GM21737 (cell line): ENCODE data around the gene CFAP299.

ENCODE experiments used
- ATAC-seq: cut with Tn5 transposase; IDR thresholded peaks from one replicate; pipeline ENCODE4 v1.9.1; 2021; ENCODE audit warnings: mild to moderate bottlenecking, moderate library complexity; ENCODE audit not compliant: unreplicated experiment

The CFAP299 gene

DNA sequence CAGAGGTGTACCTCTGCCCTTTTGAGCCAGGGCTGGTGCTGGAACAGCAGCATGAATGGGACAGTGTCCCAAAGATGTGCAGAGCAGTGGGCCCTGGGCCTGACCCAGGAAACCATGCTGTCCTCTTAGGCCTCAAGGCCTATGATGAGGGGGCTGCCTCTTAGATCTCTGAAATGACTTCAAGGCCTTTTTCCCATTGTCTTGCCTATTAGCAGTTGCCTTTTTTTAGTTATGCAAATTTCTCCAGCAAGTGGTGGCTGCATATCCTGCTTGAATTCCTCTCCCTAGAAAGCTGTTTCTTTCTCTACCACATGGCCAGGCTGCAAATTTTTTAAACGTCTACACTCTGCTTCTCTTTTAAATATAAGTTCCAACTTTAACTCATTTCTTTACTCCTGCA, 160.3 kb downstream of the CFAP299 start:
- ATAC-seq = no peak

DNA sequence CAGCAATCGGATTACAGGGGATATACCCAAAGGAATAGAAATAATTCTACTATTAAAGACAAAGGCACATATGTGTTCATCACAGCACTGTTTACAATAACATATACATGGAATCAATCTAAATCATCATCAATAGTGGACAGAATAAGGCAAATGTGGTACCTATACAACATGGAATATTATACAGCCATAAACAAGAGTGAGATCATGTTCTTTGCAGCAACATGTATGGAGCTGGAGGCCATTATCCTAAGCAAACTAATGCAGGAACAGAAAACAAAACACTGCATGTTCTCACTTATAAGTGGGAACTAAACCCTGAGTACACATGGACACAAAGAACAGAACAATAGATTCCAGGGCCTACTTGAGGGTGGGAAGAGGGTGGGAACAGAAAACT, 163.2 kb downstream of the CFAP299 start:
- no peak for ATAC-seq

DNA sequence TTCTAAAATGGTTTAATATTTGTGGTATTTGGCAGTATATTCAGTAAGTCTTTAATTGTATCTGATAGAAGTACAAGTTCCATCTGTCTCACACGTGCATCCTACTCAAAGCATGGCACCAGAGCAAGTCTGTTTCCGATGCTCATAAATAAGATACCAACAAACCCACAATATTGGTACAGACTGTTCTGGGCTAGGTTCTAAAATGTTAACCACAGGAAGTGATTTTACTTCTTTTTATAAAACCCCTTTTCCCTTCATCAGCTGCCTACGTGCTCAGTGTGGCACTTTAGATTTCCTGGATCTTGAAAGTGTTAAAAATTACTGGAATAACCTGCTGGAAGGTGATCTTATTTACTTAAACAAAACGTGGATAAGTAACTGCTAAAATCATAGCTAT, 165.1 kb downstream of the CFAP299 start:
- ATAC-seq = no peak

DNA sequence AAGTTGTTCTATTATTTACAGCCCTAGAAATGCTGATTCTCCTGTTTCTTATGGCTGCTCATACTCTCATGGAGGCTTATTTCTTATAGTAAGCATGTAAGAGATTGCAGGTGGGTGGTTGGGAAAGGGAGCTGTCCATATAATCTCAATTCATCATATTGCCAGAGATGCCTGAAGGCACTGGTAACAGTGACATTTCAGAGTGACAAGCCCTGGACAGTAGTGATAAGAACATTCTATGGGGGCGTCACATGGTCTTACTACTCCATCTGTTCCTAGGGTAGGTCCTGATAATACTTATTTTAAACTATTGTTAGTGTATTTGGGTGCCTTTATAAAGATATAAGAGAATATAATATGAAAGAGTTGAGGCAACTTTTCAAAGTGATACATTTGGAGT, 171.5 kb downstream of the CFAP299 start:
- ATAC-seq = no peak

DNA sequence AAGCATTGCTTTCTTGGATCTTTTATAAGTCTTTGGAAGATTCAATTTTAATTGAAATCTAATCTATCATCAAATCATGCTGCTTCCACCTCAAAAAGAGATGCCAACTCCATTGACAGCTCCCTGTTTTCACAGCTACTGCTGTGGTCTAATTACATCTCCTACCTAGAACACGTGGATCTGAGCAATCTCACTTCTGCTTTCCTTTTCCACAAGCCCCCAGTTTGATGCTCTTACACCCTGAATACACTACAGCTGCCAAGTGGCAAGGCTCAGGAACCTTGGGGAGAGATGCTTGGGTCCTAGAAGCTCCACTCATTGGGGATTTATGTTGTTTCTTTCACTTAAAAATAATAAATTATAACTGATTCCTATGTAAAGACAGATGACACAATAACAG, 172.0 kb downstream of the CFAP299 start:
- ATAC-seq = peak; percentile 88

DNA sequence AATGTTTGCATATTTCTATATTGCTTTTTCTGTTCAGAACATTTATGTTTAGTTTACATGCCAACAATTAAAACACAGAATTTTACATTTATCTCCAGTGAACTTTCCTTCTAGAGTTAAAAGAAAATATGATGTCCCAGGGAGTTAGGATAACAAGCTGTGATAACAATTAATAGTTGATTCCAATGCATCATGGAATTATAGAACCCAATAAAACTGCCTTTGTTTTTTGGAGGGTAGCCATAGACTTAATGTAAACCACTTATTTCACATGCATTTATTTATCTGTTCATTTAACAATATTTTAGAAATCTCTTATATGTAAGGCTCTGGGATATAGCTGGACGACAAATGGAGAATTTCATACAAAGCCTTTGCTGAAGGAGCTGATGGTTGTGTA, 180.0 kb downstream of the CFAP299 start:
- no peak for ATAC-seq

DNA sequence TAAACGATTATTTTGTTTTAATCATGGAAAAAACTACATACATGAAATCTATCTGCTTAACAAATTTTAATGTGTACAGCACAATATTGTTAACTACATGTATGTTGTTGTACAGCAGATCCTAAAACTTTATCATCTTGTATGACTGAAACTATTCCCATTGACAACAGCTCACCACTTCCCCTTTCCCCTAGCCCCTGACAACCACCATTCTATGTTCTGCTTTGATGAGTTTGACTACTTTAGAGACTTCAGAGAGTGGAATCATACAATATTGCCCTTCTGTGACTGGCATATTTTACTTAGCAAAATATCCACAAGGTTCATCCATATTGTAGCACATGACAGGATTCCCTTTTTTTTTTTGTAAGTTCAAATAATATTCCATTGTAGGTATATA, 185.9 kb downstream of the CFAP299 start:
- no peak for ATAC-seq

DNA sequence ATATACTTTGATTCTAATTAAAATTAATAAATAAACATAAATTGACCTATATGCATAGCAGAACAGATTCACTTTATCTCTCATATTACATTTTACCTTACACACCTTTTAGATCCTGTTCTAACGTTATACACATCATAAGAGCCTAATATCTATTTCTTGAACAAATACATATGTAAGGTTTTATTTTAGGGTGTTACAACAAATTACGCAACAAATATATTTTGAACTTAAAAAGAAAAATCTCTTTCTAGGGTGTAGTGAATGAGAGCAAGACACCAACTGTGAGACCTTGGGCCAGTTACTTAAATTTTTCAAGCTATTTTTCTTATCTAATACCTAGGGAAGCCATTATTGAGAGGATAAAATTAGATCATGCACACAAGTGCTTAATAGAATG, 191.2 kb downstream of the CFAP299 start:
- ATAC-seq = no peak

DNA sequence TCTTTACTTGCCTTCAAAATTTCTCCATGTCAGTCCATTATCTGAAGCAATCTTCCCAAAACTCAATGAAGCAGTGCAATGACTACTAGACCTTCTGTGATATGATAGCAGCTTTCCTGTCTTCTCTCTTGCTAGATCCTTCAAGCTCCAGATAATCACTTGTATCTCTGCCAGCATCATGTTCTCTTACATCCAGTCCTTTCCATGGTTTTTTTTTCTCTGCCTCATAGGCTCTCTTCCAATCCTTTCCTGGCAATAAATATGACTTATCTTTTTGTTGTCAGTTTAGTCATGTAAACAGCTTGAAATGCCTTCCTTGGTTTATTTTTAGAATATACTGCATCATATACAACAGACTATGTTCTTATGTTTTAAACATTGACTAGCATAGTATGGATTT, 193.5 kb downstream of the CFAP299 start:
- ATAC-seq = no peak

DNA sequence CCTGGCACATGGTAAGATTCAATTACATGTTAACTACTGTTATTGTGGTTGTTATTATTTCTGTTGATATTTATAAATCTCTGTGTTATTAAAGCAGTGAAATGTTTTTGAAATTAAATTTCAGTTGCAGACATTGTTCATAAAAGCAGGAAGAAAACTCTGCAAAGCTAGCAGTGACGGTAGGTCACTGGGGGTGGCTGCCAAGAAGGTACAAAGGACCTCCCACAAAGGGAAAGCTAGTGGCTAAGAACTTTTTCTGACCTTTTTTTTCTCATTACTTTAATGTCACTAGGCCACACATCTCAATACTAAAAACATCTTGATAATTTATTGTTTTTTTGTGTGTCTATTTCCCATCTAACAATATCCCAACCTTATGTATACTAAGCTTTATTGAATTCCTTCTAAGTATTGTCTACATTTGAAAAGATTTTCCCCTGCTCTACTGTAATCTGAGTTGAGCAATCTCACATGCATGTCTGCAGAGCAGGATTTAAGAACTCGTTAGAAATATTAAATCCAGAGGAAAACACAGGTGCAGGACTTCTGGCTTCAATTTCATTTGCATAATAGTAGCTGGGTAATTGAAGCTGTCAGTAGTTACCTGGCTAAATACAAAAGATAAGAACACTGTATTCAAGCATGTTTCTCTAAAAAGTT, 197.3 kb downstream of the CFAP299 start:
- ATAC-seq = no peak

DNA sequence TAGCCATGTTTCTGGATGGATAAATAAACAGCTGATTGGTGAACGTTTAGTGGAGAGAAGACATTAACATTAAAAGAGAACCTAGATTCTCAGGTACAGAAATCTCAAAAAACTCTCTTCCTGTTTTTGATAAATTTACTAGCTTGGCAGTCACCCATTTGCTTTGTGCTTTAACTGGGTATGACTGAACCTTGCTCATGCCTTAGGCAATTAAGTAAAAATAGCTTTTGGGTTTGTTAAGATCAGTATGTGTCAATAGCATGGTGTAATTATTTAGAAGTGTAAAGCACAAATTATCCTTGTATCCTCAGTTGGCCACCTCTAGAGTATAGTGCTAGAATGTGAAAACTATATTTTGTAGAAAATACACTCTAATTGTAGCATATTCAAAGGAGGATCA, 200.0 kb downstream of the CFAP299 start:
- no peak for ATAC-seq

DNA sequence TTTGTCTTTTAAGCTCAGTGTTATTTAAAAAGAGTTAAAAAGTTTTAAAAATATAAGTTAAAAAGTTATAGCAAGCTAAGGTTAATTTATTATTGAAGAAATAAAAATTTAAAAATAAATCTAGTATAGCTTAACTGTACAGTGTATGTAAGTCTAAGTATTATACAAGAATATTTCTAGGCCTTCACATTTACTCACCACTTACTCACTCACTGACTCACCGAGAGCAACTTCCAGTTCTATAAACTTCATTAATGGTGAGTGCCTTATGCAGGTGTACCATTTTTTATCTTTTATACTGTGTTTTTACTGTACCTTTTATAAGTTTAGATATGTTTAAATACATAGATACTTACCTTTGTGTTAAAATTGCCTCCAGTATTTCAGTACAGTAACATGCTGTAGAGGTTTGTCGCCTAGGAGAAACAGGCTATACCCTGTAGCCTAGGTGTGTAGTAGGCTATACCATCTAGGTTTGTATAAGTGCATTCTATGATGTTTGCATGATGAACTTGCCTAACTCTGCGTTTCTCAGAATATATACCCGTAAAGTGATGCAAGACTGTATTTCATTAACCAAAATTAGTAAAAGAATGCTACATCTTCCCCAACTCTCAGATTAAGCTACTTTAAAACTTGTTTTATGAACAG, 202.9 kb downstream of the CFAP299 start:
- no peak for ATAC-seq

DNA sequence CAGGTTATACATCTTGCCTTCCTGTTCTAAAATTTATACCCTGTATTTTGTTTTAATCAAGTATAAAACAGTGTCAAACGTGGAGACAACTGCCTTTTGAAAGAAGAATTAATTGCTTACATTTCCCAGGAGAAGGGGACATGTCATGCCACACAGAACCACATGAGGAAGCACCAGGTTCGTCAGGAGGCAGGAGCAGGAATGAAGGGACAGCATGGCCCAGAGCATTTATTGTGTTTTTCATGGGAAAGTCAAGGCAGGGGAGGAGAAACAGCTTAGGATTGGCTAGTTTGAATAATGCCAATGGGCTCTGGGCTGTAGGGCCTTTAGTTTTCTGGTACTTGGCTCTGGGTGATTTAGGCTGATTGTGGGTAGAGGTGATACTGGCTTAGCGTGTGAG, 203.7 kb downstream of the CFAP299 start:
- no peak for ATAC-seq

DNA sequence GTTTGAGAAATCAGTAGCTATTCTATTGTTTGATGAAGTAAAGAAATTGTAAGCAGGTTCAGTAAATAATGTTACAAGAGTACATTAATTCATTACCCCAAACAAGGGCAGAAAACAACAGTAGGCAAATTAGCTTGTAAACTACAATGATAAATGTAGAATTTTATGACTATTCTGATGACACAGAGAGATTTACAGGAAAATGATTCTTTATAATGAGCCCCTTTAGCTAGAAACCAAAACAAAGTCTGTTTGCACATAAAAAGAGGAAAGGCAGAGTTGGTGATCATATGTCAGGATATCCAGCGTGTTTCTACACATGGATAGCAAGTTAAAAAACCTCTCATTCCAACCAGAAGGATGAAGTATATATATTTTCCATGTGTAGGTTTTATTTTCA, 204.8 kb downstream of the CFAP299 start:
- peak; percentile 12 for ATAC-seq

DNA sequence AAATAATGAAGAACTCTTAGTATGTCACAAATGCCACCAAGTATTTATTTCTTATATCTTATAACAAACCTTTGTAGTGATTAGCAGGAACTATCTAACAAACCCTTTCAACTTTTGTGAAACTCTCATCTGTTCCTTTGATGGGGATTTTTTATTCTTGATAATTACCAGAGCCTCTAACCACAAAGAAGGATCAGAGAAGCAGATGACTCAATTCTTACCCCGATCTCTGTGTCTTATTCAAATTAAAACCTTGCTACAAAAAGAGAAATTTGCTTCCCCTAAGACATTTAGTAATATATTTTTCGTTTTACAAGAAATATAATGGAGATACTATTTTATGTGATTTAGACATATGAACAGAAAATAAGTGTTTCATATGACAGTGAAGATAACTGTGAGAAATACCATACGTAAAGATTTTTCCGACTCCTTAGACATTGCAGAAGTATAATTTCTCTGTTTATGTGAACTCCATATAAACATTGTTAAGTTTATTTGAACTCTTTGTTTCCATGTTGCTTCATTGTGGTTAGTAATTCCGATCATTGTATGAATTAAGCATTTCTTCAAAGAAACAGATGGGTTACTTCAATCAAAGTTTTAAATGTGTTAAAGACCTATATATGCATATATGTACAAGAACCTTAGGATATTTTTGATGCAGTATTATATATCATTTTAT, 205.4 kb downstream of the CFAP299 start:
- ATAC-seq = peak; percentile 85

DNA sequence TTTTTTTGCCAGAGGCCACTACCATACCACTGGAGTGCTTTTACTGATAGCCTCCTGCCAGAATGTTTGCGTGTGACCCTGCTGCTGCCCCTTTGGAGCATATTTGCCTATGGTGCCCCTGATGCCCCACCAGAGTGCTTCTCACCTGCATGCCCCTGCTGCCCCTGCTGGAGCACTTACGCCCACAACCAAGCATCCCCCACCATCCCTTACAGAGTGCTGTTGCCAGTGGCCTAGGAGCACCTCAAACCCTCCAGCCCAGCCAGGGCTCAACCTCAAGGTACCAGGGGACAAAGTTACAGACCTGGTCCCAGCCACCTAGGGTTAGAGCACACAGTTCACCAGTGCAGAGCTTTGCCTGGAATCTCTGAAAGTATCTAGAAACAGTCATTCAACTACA, 207.2 kb downstream of the CFAP299 start:
- no peak for ATAC-seq

DNA sequence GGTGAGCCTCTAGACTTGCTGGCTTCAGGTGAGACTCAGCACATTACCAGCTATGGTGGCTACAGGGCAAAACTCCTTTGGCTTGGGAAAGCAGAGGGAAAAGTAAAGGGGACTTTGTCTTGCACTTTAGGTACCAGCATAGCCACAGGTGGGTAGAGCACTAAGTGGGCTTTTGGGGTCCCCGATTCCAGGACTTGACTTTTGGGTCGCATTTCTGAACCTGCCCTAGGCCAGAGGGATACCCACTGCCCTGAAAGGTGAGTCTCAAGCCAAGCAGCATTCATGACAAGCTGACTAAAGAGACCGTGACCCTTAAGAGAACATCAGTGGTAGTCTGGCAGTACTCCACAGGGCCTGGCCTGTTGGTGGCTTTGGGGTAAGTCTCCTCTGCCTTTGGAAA, 224.8 kb downstream of the CFAP299 start:
- no peak for ATAC-seq

DNA sequence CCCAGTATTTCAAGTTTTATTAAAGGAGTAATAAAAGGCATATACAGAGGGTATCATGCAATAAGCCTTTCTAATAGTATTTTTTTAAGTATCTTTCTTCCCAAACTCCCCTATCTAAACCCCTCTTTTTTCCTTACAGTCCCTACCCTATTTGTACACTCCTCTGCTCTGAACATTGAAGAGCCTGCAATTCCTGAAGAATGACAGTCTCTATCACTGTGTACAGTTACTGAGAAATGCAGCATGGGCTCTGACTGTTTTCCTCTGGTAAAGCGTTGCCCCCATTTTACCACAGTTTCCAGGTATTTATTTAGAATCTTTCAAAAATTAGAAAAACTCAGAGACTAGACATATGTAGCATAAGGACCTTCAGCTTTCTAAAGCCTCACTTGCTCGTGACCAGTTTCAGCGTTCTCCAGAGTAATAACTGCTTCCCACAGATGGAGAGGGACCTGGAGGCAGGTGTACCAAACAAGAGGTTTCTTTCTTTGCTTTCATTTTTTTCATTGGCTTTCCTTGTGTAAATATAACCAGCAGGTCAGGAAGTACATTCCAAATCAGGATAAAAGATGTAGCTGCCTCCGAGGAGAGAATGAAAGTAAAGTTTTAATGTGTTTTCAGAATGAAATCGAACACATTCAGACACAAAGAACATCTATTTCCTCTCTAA, 230.8 kb downstream of the CFAP299 start:
- ATAC-seq = no peak

DNA sequence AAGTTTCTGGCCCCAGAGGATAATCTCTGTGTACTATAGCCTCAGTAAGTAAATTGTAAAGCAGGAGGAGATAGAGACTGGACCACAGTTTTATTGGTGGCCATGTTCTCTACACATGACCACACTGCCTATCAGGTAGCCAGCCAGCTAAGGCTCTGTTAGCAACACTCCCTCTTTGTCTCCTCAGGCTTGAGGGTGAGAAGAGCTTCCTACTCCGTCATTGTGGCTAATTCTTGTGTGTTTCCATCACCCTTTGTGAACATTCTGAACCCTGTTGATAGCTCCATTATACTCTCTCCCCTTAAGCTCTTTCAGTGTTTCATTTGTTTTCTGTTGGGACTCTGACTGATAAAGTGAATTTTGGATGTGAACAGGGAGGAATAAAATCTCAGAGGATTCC, 233.4 kb downstream of the CFAP299 start:
- ATAC-seq = no peak

DNA sequence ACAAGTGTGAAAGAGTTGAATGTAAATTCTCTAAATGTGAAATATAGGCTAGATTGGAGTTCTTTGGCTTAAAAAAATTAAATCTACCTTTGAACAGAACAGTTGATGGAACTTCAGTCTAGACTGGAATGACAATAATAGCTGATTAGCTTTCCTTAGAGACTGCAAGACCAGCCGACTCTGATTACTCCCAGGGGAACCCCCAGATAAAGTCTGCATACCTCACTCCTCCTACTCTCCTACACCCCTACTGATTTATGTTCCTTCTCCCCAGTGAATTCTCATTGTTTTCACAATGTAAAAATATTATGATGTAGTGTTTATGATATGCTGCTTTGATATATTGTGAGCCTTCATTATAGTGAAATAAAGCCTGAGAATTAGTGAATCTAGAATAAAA, 241.3 kb downstream of the CFAP299 start:
- ATAC-seq = no peak

DNA sequence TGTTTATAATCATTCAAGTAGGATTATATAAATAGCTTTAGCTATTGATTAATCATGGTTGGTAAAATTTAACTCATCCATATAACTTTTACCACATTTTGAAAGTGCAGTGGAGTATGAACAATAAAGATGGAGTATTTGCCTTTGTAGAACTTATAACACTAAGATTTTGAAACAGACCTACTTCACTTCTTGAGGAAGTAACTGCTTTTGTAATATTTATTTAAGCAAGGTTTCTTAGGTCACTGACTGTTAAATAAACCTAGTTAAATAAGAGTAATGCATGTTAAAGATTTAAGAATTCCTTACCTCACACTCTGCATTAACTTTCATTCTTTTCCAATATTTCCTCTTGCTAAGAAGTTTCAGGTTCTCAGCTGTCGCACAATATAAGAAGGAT, 242.5 kb downstream of the CFAP299 start:
- no peak for ATAC-seq

DNA sequence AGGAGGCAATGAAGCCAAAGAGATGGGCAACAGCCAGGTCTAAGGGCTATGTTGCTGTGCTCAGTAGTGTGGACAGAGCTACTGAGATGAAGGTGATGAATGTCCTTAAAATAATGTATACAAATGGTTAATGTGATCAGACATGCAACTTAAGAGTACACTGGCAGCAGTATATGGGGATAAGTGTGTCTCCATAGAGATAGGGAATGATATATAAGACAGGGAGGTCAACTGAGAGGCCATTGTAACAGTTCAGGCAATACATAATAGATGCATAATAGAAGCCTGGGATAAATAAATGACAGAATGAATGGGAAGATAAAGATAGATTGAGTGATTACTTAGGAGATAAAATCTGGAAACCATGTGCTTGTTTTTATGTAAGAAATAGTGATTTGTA, 250.0 kb downstream of the CFAP299 start:
- no peak for ATAC-seq
